ENCODE measurements around the gene MUC6. TPM values are rescaled to one million over a fixed set of nuclear protein-coding genes. Genes with fewer than 3 reads are reported as not detected.
"Not testable (repeated sequence)": the region's sequence is repeated elsewhere in the genome, so short reads cannot be mapped to it uniquely, and the experiment has no call there.

The MUC6 gene
- total and polyA plus RNA-seq, 2 experiments from 2014 or later, result not detected

DNA sequence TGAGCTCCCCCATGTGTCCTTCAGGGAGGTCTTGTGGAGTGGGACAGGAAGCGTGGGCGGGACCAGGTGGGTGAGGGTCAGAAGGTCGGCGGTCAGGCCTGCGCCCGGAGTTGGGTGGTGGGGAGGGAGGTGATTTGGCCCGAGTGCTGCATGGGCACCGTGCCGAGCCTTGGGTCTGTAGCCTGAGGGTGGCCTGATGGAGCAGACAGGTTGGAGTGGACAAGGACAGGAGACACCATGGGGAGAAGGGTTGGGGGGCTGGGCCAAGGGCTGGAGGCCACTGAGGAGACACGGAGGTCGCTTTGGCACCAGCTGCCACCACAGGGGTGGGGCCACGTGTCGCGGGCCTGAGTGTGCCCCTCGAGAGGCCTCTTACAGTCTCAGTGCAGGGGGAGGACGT is 57.7 kb downstream of the MUC6 start:
- Histone ChIP-seq H3K79me2 (ENCODE audit: insufficient read depth) (peaks cover 23% of the 10 kb centered on the region; the same call in 1 of the 2 replicates), H2AFZ (no peak overlapping the region), H3K27ac (no peak overlapping the region), H4K20me1 (ENCODE audit: insufficient read depth) (peaks cover 4% of the 10 kb centered on the region; the same call in 1 of the 2 replicates), H3K4me3 (no peak overlapping the region), H3F3A (ENCODE audit: insufficient read depth) (no peaks in the 10 kb centered on the region), H3K9ac (no peak overlapping the region), H3K27me3 (replicated peaks; ENCODE audit: insufficient read depth) (no peaks in the 10 kb centered on the region), H3K9me2 (ENCODE audit: insufficient read depth) (no peaks in the 10 kb centered on the region), H3K36me3 (ENCODE audit: low read depth) (0 out of 2 replicates have a peak, but pooled peaks cover 18% of the 10 kb centered on the region), H3K4me1 (ENCODE audit: insufficient read depth) (no peaks in the 10 kb centered on the region), H3K4me2 (ENCODE audit: unreplicated experiment) (no peak overlapping the region), H3K9me3 (ENCODE audit: low read depth) (no peaks in the 10 kb centered on the region)
- in situ Hi-C loops (cut with MboI), result no loop called here
- no peak for DNase-seq
- 83 to 92% methylated on average over 14 to 16 of the region's 16 CpGs for WGBS, 2 experiments (ENCODE audit: low coverage in 1 of 2, low lambda C conversion rate in 2 of 2, missing lambda C conversion rate in 2 of 2)
- TF ChIP-seq EZH2phosphoT487 (IDR thresholded peaks at IDR 0.05; ENCODE audit: insufficient read depth, low read depth) (no peak), EZH2 (IDR thresholded peaks at IDR 0.05; ENCODE audit: insufficient read depth, poor library complexity, severe bottlenecking) (no peak)

DNA sequence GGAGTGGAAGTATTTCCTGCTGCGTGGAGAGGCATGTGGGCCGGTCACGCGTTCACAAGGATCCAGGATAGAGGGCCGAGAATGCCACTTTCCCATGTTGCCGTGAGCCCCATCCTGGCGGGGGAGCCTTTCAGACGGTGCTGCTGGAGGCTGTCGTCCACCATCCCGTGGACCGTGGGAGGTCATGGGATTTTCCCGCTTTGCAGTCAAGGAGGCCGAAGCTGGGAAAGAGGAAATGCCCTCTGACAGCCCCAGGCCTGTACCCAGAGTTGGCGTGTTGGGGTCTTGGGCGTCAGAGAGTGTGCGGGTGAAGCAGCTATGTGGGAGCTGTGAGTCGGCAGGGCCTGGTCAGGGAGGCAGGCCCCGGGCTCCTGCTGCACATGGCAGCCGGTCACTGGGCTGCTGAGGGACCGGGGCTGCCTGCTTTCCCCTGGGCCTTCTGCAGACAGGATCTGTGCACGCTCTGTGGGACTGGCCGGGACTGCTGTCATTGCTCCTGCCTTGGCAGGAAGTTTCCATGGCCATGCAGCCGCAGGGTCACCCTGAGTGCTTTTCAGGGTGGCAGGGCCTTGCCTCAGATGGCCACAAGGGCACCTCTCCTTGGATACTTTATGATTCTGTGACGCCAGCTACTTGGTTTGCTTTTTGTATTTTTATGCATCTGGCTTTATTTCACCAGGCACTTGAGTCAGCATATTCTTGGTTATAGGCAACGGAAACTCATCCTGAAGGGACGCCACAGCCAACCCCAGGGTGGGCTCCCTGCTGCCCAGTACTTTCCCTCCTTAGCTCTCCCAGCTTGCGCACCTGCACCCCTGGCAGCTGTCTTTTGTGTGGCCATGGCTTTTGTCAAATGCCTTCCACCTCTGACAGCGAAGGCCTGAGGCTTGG is 58.4 kb downstream of the MUC6 start:
- DNase-seq, result no peak
- Histone ChIP-seq H3K4me3 (no peak overlapping the region), H3K27me3 (replicated peaks; ENCODE audit: insufficient read depth) (no peaks in the 10 kb centered on the region), H3K9me2 (ENCODE audit: insufficient read depth) (no peaks in the 10 kb centered on the region), H3K27ac (no peak overlapping the region), H4K20me1 (ENCODE audit: insufficient read depth) (peaks cover 4% of the 10 kb centered on the region; the same call in 1 of the 2 replicates), H3K4me1 (ENCODE audit: insufficient read depth) (no peaks in the 10 kb centered on the region), H3K9me3 (ENCODE audit: low read depth) (no peaks in the 10 kb centered on the region), H3K9ac (no peak overlapping the region), H3K4me2 (ENCODE audit: unreplicated experiment) (no peak overlapping the region), H2AFZ (no peak overlapping the region), H3K36me3 (ENCODE audit: low read depth) (peaks cover 20% of the 10 kb centered on the region; the same call in 1 of the 2 replicates), H3K79me2 (ENCODE audit: insufficient read depth) (peaks cover 25% of the 10 kb centered on the region), H3F3A (ENCODE audit: insufficient read depth) (no peaks in the 10 kb centered on the region)
- WGBS, 2 experiments (ENCODE audit: low coverage in 1 of 2, low lambda C conversion rate in 2 of 2, missing lambda C conversion rate in 2 of 2), result 92 to 94% methylated on average over 28 of the region's 28 CpGs
- in situ Hi-C loops (cut with MboI), result no loop called here
- TF ChIP-seq EZH2 (IDR thresholded peaks at IDR 0.05; ENCODE audit: insufficient read depth, poor library complexity, severe bottlenecking), result no peak
- no peak for TF ChIP-seq EZH2phosphoT487 (IDR thresholded peaks at IDR 0.05; ENCODE audit: insufficient read depth, low read depth)

- Histone ChIP-seq H3K27ac (no peak overlapping the region), H3K4me2 (ENCODE audit: unreplicated experiment) (no peak overlapping the region), H3K36me3 (ENCODE audit: low read depth) (peaks cover 19% of the 10 kb centered on the region; the same call in 1 of the 2 replicates), H3F3A (ENCODE audit: insufficient read depth) (no peaks in the 10 kb centered on the region), H3K4me3 (no peak overlapping the region), H3K9me3 (ENCODE audit: low read depth) (no peaks in the 10 kb centered on the region), H3K4me1 (ENCODE audit: insufficient read depth) (no peaks in the 10 kb centered on the region), H3K79me2 (ENCODE audit: insufficient read depth) (peaks cover 39% of the 10 kb centered on the region), H3K9ac (no peak overlapping the region), H2AFZ (no peak overlapping the region), H3K9me2 (ENCODE audit: insufficient read depth) (no peaks in the 10 kb centered on the region), H4K20me1 (ENCODE audit: insufficient read depth) (peaks cover 4% of the 10 kb centered on the region; the same call in 1 of the 2 replicates), H3K27me3 (replicated peaks; ENCODE audit: insufficient read depth) (no peaks in the 10 kb centered on the region)
- no peak for TF ChIP-seq EZH2 (IDR thresholded peaks at IDR 0.05; ENCODE audit: insufficient read depth, poor library complexity, severe bottlenecking)
- no peak for TF ChIP-seq EZH2phosphoT487 (IDR thresholded peaks at IDR 0.05; ENCODE audit: insufficient read depth, low read depth)
- in situ Hi-C loops (cut with MboI), result no loop called here
- 57 to 59% methylated on average over 26 of the region's 26 CpGs for WGBS, 2 experiments (ENCODE audit: low coverage in 1 of 2, low lambda C conversion rate in 2 of 2, missing lambda C conversion rate in 2 of 2)
- peak; percentile 67 for DNase-seq
Measured at GRCh38 chr11:976431-977160, 59.9 kb downstream of the MUC6 start.

DNA sequence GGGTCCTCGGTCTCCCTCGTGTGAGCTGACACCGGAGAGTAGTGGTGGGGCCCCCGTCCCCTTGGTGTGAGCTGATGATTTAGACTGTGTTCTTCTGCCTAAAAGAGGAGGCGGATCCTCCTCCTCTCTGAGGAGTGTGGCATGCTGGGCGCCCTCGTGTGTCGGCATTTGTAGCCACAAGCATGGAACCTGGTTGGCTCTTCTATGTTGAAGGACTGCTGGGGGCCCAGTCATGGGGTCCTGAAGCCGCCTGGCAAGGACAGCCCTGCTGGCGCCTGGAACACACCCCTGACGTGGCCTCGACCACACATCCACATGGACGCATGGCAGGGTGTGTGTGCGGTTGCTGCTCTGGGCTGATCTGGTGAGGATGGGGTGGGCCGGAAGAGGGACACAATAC is 60.7 kb downstream of the MUC6 start:
- peaks cover 13% of the 10 kb centered on the region; the same call in 1 of the 2 replicates for H3K36me3 ChIP-seq (ENCODE audit: low read depth)

DNA sequence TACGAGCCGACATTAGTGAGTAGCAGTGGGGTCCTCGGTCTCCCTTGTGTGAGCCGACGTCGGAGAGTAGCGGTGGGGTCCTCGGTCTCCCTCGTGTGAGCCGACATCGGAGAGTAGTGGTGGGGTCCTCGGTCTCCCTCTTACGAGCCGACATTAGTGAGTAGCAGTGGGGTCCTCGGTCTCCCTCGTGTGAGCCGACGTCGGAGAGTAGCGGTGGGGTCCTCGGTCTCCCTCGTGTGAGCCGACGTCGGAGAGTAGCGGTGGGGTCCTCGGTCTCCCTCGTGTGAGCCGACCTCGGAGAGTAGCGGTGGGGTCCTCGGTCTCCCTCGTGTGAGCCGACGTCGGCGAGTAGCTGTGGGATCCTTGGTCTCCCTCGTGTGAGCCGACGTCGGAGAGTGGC is 61.1 kb downstream of the MUC6 start:
- H3K27ac ChIP-seq; H3K4me2 ChIP-seq (ENCODE audit: unreplicated experiment); H3K9me3 ChIP-seq (ENCODE audit: low read depth); H3K9me2 ChIP-seq (ENCODE audit: insufficient read depth); H4K20me1 ChIP-seq (ENCODE audit: insufficient read depth); H3K27me3 ChIP-seq (replicated peaks; ENCODE audit: insufficient read depth); H3K4me1 ChIP-seq (ENCODE audit: insufficient read depth); DNase-seq; H3F3A ChIP-seq (ENCODE audit: insufficient read depth); in situ Hi-C loops (cut with MboI); H3K9ac ChIP-seq; H3K4me3 ChIP-seq; H2AFZ ChIP-seq: not testable (repeated sequence)
- peaks cover 39% of the 10 kb centered on the region for H3K79me2 ChIP-seq (ENCODE audit: insufficient read depth)
- 90 to 95% methylated on average over 10 to 41 of the region's 41 CpGs for WGBS, 2 experiments (ENCODE audit: low coverage in 1 of 2, low lambda C conversion rate in 2 of 2, missing lambda C conversion rate in 2 of 2)
- peaks cover 17% of the 10 kb centered on the region; the same call in 1 of the 2 replicates for H3K36me3 ChIP-seq (ENCODE audit: low read depth)

More for the DNA sequence above, 60.7 kb downstream of the MUC6 start:
- H3K79me2 ChIP-seq (ENCODE audit: insufficient read depth), result peaks cover 37% of the 10 kb centered on the region
- H2AFZ ChIP-seq, result no peak overlapping the region
- no peak overlapping the region for H3K4me3 ChIP-seq
- no peak overlapping the region for H3K27ac ChIP-seq
- in situ Hi-C loops (cut with MboI), result no loop called here
- H3K4me2 ChIP-seq (ENCODE audit: unreplicated experiment), result no peak overlapping the region
- H3K4me1 ChIP-seq (ENCODE audit: insufficient read depth), result no peaks in the 10 kb centered on the region
- 63 to 70% methylated on average over 15 of the region's 15 CpGs for WGBS, 2 experiments (ENCODE audit: low coverage in 1 of 2, low lambda C conversion rate in 2 of 2, missing lambda C conversion rate in 2 of 2)
- no peaks in the 10 kb centered on the region for H3K27me3 ChIP-seq (replicated peaks; ENCODE audit: insufficient read depth)
- no peak overlapping the region for H3K9ac ChIP-seq
- H4K20me1 ChIP-seq (ENCODE audit: insufficient read depth), result peaks cover 4% of the 10 kb centered on the region; the same call in 1 of the 2 replicates
- H3F3A ChIP-seq (ENCODE audit: insufficient read depth), result no peaks in the 10 kb centered on the region
- TF ChIP-seq EZH2 (IDR thresholded peaks at IDR 0.05; ENCODE audit: insufficient read depth, poor library complexity, severe bottlenecking) (no peak), EZH2phosphoT487 (IDR thresholded peaks at IDR 0.05; ENCODE audit: insufficient read depth, low read depth) (no peak)
- no peaks in the 10 kb centered on the region for H3K9me2 ChIP-seq (ENCODE audit: insufficient read depth)
- no peaks in the 10 kb centered on the region for H3K9me3 ChIP-seq (ENCODE audit: low read depth)
- DNase-seq, result peak; percentile 63

All from GM23248 (cell line).